NCI-H146 (cell line): ENCODE measurements around the gene NANP.
"Not testable (repeated sequence)": the region's sequence is repeated elsewhere in the genome, so short reads cannot be mapped to it uniquely, and the experiment has no call there.

Source experiments
- DNase-seq: peaks from one replicate; lab custom pipeline; 2025; lab: John Stamatoyannopoulos, UW

NANP gene

GRCh38 chr20:25623736-25624499 is at the start of gene NANP:
Gene NANP, minus strand, starts transcription at chr20:25624014. Its CDS starts 66 bp downstream, at chr20:25623948.
- peak; percentile 99 for DNase-seq

- no peak for DNase-seq
These were observed 48.9 kb upstream of the NANP start for GRCh38 chr20:25672659-25673235.

- no peak for DNase-seq
These were observed 46.1 kb upstream of the NANP start for GRCh38 chr20:25669826-25670422.

- DNase-seq, result no peak
These were observed 44.6 kb upstream of the NANP start for GRCh38 chr20:25668446-25668845.

- DNase-seq, result no peak
These were observed 36.2 kb upstream of the NANP start for GRCh38 chr20:25659999-25660398.

- no peak for DNase-seq
These were observed 30.7 kb upstream of the NANP start for GRCh38 chr20:25654487-25654886.

GRCh38 chr20:25652866-25653265 is 29.1 kb upstream of the NANP start:
- DNase-seq, result not testable (repeated sequence)

GRCh38 chr20:25644814-25645213 is 21.0 kb upstream of the NANP start:
- DNase-seq, result no peak

GRCh38 chr20:25643716-25644115 is 19.9 kb upstream of the NANP start:
- DNase-seq, result no peak

GRCh38 chr20:25637247-25637646 is 13.4 kb upstream of the NANP start:
- no peak for DNase-seq

GRCh38 chr20:25632940-25633790 is 9.4 kb upstream of the NANP start:
- no peak for DNase-seq

- DNase-seq, result not testable (repeated sequence)
These were observed 6.8 kb upstream of the NANP start for GRCh38 chr20:25630615-25631014.

GRCh38 chr20:25629816-25630499 is 6.1 kb upstream of the NANP start:
- DNase-seq, result no peak

GRCh38 chr20:25626779-25627178 is 3.0 kb upstream of the NANP start:
- DNase-seq, result no peak

GRCh38 chr20:25624500-25624939 is 706 bp upstream of the NANP start:
- no peak for DNase-seq

GRCh38 chr20:25623225-25623735 is 534 bp downstream of the NANP start:
- peak; percentile 63 for DNase-seq

GRCh38 chr20:25622450-25623224 is 1.2 kb downstream of the NANP start:
- DNase-seq, result no peak

- no peak for DNase-seq
These were observed 1.8 kb downstream of the NANP start for GRCh38 chr20:25622049-25622448.

- DNase-seq, result no peak
These were observed 4.3 kb downstream of the NANP start for GRCh38 chr20:25619514-25619913.

GRCh38 chr20:25608774-25609173 is 15.0 kb downstream of the NANP start:
- DNase-seq, result no peak
